Mammary epithelial cell (primary cell): ENCODE results near the gene VSIG8.

ENCODE experiments used
- CTCF ChIP-seq, 2 donors: IDR thresholded peaks in 1 of 2; conservative IDR thresholded peaks in 1 of 2; 2 replicates each; pipeline ENCODE4 v1.5.1; 2011 to 2012; ENCODE audit warnings: inconsistent platforms in 2 of 2, low read length in 2 of 2, mild to moderate bottlenecking in 2 of 2, control low read depth in 1 of 2, low read depth in 1 of 2; ENCODE audit not compliant: insufficient read depth in 1 of 2; ENCODE audit errors: extremely low read depth in 1 of 2
- EZH2 ChIP-seq: IDR thresholded peaks from 2 replicates; pipeline ENCODE4 v1.6.1; 2012; ENCODE audit warnings: low read length, inconsistent platforms, borderline replicate concordance

- TF ChIP-seq CTCF (conservative IDR thresholded peaks at IDR 0.05 in 1 of 2, IDR thresholded peaks at IDR 0.05 in 1 of 2; ENCODE audit: extremely low read depth in 1 of 2, insufficient read depth in 1 of 2, low read depth in 1 of 2, low read length in 2 of 2) (no peak), EZH2 (no peak)
Observed at GRCh38 chr1:159908031-159908940, 45.8 kb upstream of the VSIG8 start.
